HepG2 (cell line): ENCODE results near the gene LRRC25. TPM values are rescaled to one million over a fixed set of nuclear protein-coding genes. Genes with fewer than 3 reads are reported as not detected.
A peak's percentile ranks its signal among the peaks of the same experiment; 100 is the strongest.

Experiments used
- ATAC-seq: fragments of 200-7000 bp; cut with Tn5 transposase; 3 replicates; pipeline ENCODE4 v1.9.1; 2020; ENCODE audit warnings: mild to moderate bottlenecking, moderate library complexity
- BruUV-seq: library from RNA; stranded (reverse); fragments of 400-500 nt; replicated peaks from 2 replicates; lab custom pipeline; 2021; lab: Mats Ljungman, UMichigan
- CTCF ChIA-PET: fragments of 300-600 bp; formaldehyde crosslinking; extraction: SDS; loops from one replicate; lab custom pipeline; 2021; ENCODE audit warnings: low total read pairs, inconsistent platforms, low intra/inter-chr PET ratio; lab: Yijun Ruan, JAX
- POLR2A ChIA-PET: fragments of 350-600 bp; sonication (Branson Sonifier 250); formaldehyde crosslinking; loops from one replicate; lab custom pipeline; 2020; ENCODE audit warnings: antibody characterized with exemption, inconsistent platforms; lab: Yijun Ruan, JAX
- DNase-seq: peaks from one replicate; pipeline ENCODE4 v3.0.0-alpha.2; 2015; ENCODE audit warnings: low spot score
- FAIRE-seq: peaks from 3 replicates; lab custom pipeline; 2011; peaks lifted over from hg19 to GRCh38; lab: Jason Lieb, UNC
- H2AFZ ChIP-seq: one replicate; pipeline ENCODE4 v1.6.1; 2011; ENCODE audit warnings: low read length, inconsistent platforms
- H3K27ac ChIP-seq: fragments of 300-600 bp; 3 replicates; pipeline ENCODE4 v1.8.0; 2011; ENCODE audit warnings: mixed run types, mild to moderate bottlenecking, mixed read lengths, low read length, inconsistent platforms; ENCODE audit not compliant: insufficient read depth; ENCODE audit errors: extremely low read length
- H3K27me3 ChIP-seq, 2 experiments: fragments of 200-600 bp in 1 of 2; 2 replicates in 1 of 2; 3 replicates in 1 of 2; pipeline versions ENCODE4 v1.6.0 to v1.8.0; 2011; ENCODE audit warnings: low read length in 2 of 2, mild to moderate bottlenecking in 2 of 2, moderate library complexity in 2 of 2, inconsistent platforms in 1 of 2; ENCODE audit not compliant: insufficient read depth in 2 of 2, control insufficient read depth in 1 of 2
- H3K36me3 ChIP-seq, 2 experiments: fragments of 200-600 bp in 1 of 2; replicated peaks in 1 of 2; 2 replicates in 1 of 2; 3 replicates in 1 of 2; pipeline versions ENCODE4 v1.5.1 to v1.8.0; 2011; ENCODE audit warnings: low read length in 2 of 2, inconsistent platforms in 1 of 2; ENCODE audit not compliant: insufficient read depth in 2 of 2, control insufficient read depth in 1 of 2
- H3K4me1 ChIP-seq: 2 replicates; pipeline ENCODE4 v1.5.1; 2012; ENCODE audit warnings: low read length, inconsistent platforms; ENCODE audit not compliant: insufficient read depth
- H3K4me2 ChIP-seq: 2 replicates; pipeline ENCODE4 v1.6.0; 2011; ENCODE audit warnings: low read depth, low read length, inconsistent platforms
- H3K4me3 ChIP-seq, 3 experiments: fragments of 200-600 bp in 1 of 3; sonication (generic), shearing (Covaris generic) in 1 of 3; replicated peaks in 1 of 3; 2 replicates each; pipeline ENCODE4 v1.5.1; 2011 to 2016; ENCODE audit warnings: low read length in 3 of 3, inconsistent platforms in 2 of 3, low read depth in 2 of 3, mild to moderate bottlenecking in 2 of 3, control low read depth in 1 of 3, mixed read lengths in 1 of 3; ENCODE audit not compliant: insufficient read depth in 1 of 3
- H3K79me2 ChIP-seq: one replicate; pipeline ENCODE4 v1.6.1; 2011; ENCODE audit warnings: low read length, inconsistent platforms; ENCODE audit not compliant: insufficient read depth
- H3K9ac ChIP-seq: 2 replicates; pipeline ENCODE4 v1.6.0; 2011; ENCODE audit warnings: mild to moderate bottlenecking, low read depth, low read length, inconsistent platforms; ENCODE audit not compliant: insufficient read depth
- H3K9me3 ChIP-seq: 2 replicates; pipeline ENCODE4 v1.5.1; 2012; ENCODE audit warnings: mild to moderate bottlenecking, low read length
- H4K20me1 ChIP-seq: 2 replicates; pipeline ENCODE4 v1.6.0; 2011; ENCODE audit warnings: inconsistent platforms, mild to moderate bottlenecking, low read length, moderate library complexity; ENCODE audit not compliant: insufficient read depth
- BCL3 ChIP-seq: sonication (generic); formaldehyde crosslinking; IDR thresholded peaks from 2 replicates; pipeline ENCODE4 v1.5.1; 2020; ENCODE audit warnings: mild to moderate bottlenecking, missing genetic modification reagents, moderate library complexity
- HDAC1 ChIP-seq: sonication (generic); formaldehyde crosslinking; IDR thresholded peaks from 2 replicates; pipeline ENCODE4 v1.5.1; 2020; ENCODE audit warnings: mild to moderate bottlenecking, missing genetic modification reagents
- HOXA3 ChIP-seq: sonication (generic); formaldehyde crosslinking; IDR thresholded peaks from 2 replicates; pipeline ENCODE4 v1.5.0; 2020; ENCODE audit warnings: missing genetic modification reagents
- PAF1 ChIP-seq: IDR thresholded peaks from 2 replicates; pipeline ENCODE4 v1.6.1; 2016; ENCODE audit warnings: missing genetic modification reagents, missing compliant biosample characterization
- PATZ1 ChIP-seq: sonication (generic); formaldehyde crosslinking; IDR thresholded peaks from 2 replicates; pipeline ENCODE4 v1.4.0; 2020; ENCODE audit warnings: missing genetic modification reagents
- RXRB ChIP-seq: IDR thresholded peaks from 2 replicates; pipeline ENCODE4 v1.6.1; 2016; ENCODE audit warnings: borderline replicate concordance, missing genetic modification reagents, missing compliant biosample characterization
- TBX2 ChIP-seq: sonication (generic); formaldehyde crosslinking; IDR thresholded peaks from 2 replicates; pipeline ENCODE4 v1.5.0; 2020; ENCODE audit warnings: missing genetic modification reagents, mild to moderate bottlenecking, borderline replicate concordance
- XRCC5 ChIP-seq: fragments of 200-400 bp; formaldehyde crosslinking; optimal IDR thresholded peaks from 2 replicates; pipeline ENCODE3; 2017; ENCODE audit warnings: mild to moderate bottlenecking, low read length
- ZBTB34 ChIP-seq: sonication (generic); formaldehyde crosslinking; IDR thresholded peaks from 2 replicates; pipeline ENCODE4 v1.8.0; 2022; ENCODE audit warnings: mild to moderate bottlenecking, missing genetic modification reagents
- ZNF510 ChIP-seq: sonication (generic); formaldehyde crosslinking; IDR thresholded peaks from 2 replicates; pipeline ENCODE4 v1.4.0; 2020; ENCODE audit warnings: low read depth, mild to moderate bottlenecking, missing genetic modification reagents
- ZNF687 ChIP-seq: sonication (generic); formaldehyde crosslinking; IDR thresholded peaks from 2 replicates; pipeline ENCODE4 v1.5.1; 2020; ENCODE audit warnings: mild to moderate bottlenecking, missing genetic modification reagents, moderate library complexity
- ZNF768 ChIP-seq: sonication (generic); formaldehyde crosslinking; IDR thresholded peaks from 2 replicates; pipeline ENCODE4 v1.4.0; 2020; ENCODE audit warnings: missing genetic modification reagents
- WGBS: methylation state at CpG from one replicate; pipeline ENCODE4 v1.1.6; 2017; ENCODE audit warnings: low lambda C conversion rate; 5-methylcytosine and 5-hydroxymethylcytosine counted together
- in situ Hi-C: cut with HindIII; loops from 2 replicates; pipeline ENCODE4 v1.10.0; 2017; ENCODE audit warnings: low pct_unique_long_range_greater_than_20kb; ENCODE audit not compliant: extremely low pct_ligation_motif_present
- intact Hi-C: fragments of 100-400 bp; cut with micrococcal nuclease; formaldehyde crosslinking; loops from one replicate; pipeline ENCODE4 v1.10.0; 2022; ENCODE audit not compliant: unreplicated experiment
- polyA plus RNA-seq, 8 experiments: library from polyadenylated mRNA; depleted of rRNA in 3 of 8; stranded (reverse) in 7 of 8; unstranded in 1 of 8; fragments of >200 nt; fragmentation: Illumina TruSeq in 4 of 8; extraction: Trizol in 4 of 8; gene quantifications; 2 replicates each; pipeline versions ENCODE4 v1.2.1 to v1.2.3, GENCODE V29; 2011 to 2016; ENCODE audit warnings: low read depth in 4 of 8, missing spikeins in 1 of 8, mixed read lengths in 1 of 8; ENCODE audit not compliant: insufficient read depth in 1 of 8
- total RNA-seq, 5 experiments: library from RNA; depleted of rRNA; stranded (reverse); fragments of >200 nt; fragmentation: Illumina TruSeq; extraction: Trizol; gene quantifications; 2 replicates each; pipeline ENCODE4 v1.2.3, GENCODE V29; 2016; ENCODE audit warnings: low read depth in 1 of 5

Gene LRRC25
- total and polyA plus RNA-seq, 2 of the 13 experiments (the other 11 are each of a cell fraction or from before 2014, with no cell fraction given), result 0.13 to 0.53 TPM

GRCh38 chr19:18440936-18441803 is 43.7 kb upstream of the LRRC25 start:
- H3K4me2 ChIP-seq, result peak overlapping the region; percentile 95
- peaks cover 45% of the 10 kb centered on the region for H3K4me1 ChIP-seq
- no TSS peak for BruUV-seq
- ChIA-PET POLR2A (interaction anchor here (1.5 to 1.9 kb wide), 3 partner anchors 22 to 116 kb away, joined by 4 to 5 read pairs (median 4); partner anchors contain the start of genes KXD1 and SSBP4), CTCF (no interaction called here)
- H3K9me3 ChIP-seq, result no peaks in the 10 kb centered on the region
- FAIRE-seq, result no peak
- peak; percentile 10 for DNase-seq
- H4K20me1 ChIP-seq, result peaks cover 9% of the 10 kb centered on the region; the same call in 1 of the 2 replicates
- WGBS, result 40% methylated on average over 10 of the region's 23 CpGs
- peak overlapping the region; percentile 50 for H3K27ac ChIP-seq
- no peak overlapping the region for H2AFZ ChIP-seq
- in situ Hi-C loops, result no loop called here
- no peaks in the 10 kb centered on the region for H3K79me2 ChIP-seq
- H3K27me3 ChIP-seq, result no peaks in the 10 kb centered on the region
- peaks cover 14 to 26% of the 10 kb centered on the region in 2 experiments; a peak in 4 of 5 replicates for H3K36me3 ChIP-seq
- peak overlapping the region in 1 of 3 experiments; percentile 14; a peak in 1 of 6 replicates for H3K4me3 ChIP-seq
- intact Hi-C loops, result no loop called here
- no peak overlapping the region for H3K9ac ChIP-seq
- ATAC-seq, result peak; percentile 18
- TF ChIP-seq BCL3 (peak; percentile 22; the same call in 1 of the 2 replicates), HOXA3 (CRISPR knock-in tag) (0 out of 2 replicates have a peak, but pooled peaks have one; percentile 31), PATZ1 (CRISPR knock-in tag) (peak; percentile 85), TBX2 (0 out of 2 replicates have a peak, but pooled peaks have one; percentile 0), HDAC1 (CRISPR knock-in tag) (peak; percentile 2; the same call in 1 of the 2 replicates), ZNF768 (CRISPR knock-in tag) (peak; percentile 31; the same call in 1 of the 2 replicates), XRCC5 (no peak), ZBTB34 (0 out of 2 replicates have a peak, but pooled peaks have one; percentile 18), ZNF687 (peak; percentile 67), RXRB (CRISPR knock-in tag) (0 out of 2 replicates have a peak, but pooled peaks have one; percentile 11), PAF1 (CRISPR knock-in tag) (0 out of 2 replicates have a peak, but pooled peaks have one; percentile 40), ZNF510 (no peak)
